Ovary (tissue), 3 donors: ENCODE results near the gene ILKAP.

Experiments used
- POLR2A ChIP-seq: fragments of 450-650 bp; IDR thresholded peaks from one replicate; pipeline ENCODE4 v1.6.1; 2017; ENCODE audit warnings: antibody characterized with exemption, mild to moderate bottlenecking, moderate library complexity
- TF ChIP-seq, protein P1 (sequence below), 3 donors: fragments of 450-650 bp in 2 of 3; fragments of 200-600 bp in 1 of 3; IDR thresholded peaks; one replicate each; pipeline versions ENCODE4 v1.5.1 to v1.8.0; 2016 to 2022; ENCODE audit warnings: antibody characterized with exemption in 3 of 3, mild to moderate bottlenecking in 1 of 3
- donor health status: DM: no; HTN: no; CAD: no.

DNA sequence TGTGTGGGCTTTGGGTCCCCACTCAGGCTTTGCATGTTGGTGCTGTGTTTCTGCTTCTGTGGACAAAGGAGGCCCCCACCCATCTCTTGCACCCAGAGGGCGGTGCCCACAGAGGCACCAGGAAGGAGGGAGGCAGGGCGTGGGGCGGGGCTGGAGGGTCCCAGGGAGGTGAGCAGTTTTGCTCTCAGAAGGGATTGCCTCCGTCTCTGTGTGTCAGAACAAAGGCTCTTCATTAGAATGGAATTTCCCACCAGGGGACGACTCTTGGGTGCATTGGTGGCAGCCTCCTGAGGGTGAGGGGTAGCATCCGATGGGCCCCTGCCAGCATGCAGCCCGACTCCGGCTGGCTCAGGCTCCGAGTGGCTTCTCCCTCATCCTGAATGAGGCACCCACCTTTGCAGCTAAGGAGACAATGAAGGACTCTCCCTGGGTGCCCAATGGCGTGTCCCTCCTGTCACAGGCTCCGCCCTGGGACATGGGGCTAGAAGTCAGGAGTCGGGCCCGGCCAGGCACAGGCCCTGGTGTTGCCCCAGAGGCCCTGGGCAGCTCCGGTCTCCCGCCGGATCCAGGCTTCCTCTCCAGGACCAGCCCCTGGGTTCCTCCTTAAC is 51.8 kb downstream of the ILKAP start:
- TF ChIP-seq, protein P1, sequence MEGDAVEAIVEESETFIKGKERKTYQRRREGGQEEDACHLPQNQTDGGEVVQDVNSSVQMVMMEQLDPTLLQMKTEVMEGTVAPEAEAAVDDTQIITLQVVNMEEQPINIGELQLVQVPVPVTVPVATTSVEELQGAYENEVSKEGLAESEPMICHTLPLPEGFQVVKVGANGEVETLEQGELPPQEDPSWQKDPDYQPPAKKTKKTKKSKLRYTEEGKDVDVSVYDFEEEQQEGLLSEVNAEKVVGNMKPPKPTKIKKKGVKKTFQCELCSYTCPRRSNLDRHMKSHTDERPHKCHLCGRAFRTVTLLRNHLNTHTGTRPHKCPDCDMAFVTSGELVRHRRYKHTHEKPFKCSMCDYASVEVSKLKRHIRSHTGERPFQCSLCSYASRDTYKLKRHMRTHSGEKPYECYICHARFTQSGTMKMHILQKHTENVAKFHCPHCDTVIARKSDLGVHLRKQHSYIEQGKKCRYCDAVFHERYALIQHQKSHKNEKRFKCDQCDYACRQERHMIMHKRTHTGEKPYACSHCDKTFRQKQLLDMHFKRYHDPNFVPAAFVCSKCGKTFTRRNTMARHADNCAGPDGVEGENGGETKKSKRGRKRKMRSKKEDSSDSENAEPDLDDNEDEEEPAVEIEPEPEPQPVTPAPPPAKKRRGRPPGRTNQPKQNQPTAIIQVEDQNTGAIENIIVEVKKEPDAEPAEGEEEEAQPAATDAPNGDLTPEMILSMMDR (IDR thresholded peaks at IDR 0.05) = no peak
- TF ChIP-seq POLR2A = no peak
